Activated B cell treated with CpG ODN at 0.5 μM for 24 hours (primary cell): ENCODE measurements around the gene SUPT6H. TPM values are rescaled to one million over a fixed set of nuclear protein-coding genes. Genes with fewer than 3 reads are reported as not detected.
A peak's percentile ranks its signal among the peaks of the same experiment; 100 is the strongest.

Source experiments
- ATAC-seq: fragments of 200-7000 bp; cut with Tn5 transposase; one replicate; pipeline ENCODE4 v1.10.0; 2021; ENCODE audit warnings: low read depth, mild to moderate bottlenecking, moderate library complexity
- CTCF ChIA-PET: fragments of 350-600 bp; sonication (Branson Sonifier 250); formaldehyde crosslinking; loops from one replicate; lab custom pipeline; 2021; ENCODE audit warnings: antibody characterized with exemption; lab: Charles Lee
- POLR2A ChIA-PET: fragments of 350-600 bp; sonication (Branson Sonifier 250); formaldehyde crosslinking; loops from one replicate; lab custom pipeline; 2021; ENCODE audit warnings: antibody characterized with exemption; lab: Charles Lee
- DNase-seq: peaks from one replicate; pipeline ENCODE4 v3.0.0; 2022
- H3K27ac Mint-ChIP-seq: one replicate; pipeline ENCODE4 v1.8.0; 2020; ENCODE audit warnings: mixed read lengths
- H3K27me3 Mint-ChIP-seq: one replicate; pipeline ENCODE4 v1.8.0; 2021; ENCODE audit warnings: mixed read lengths
- H3K36me3 Mint-ChIP-seq: one replicate; pipeline ENCODE4 v1.8.0; 2021; ENCODE audit warnings: low read depth, mixed read lengths
- H3K4me1 Mint-ChIP-seq: one replicate; pipeline ENCODE4 v1.8.0; 2021; ENCODE audit warnings: mixed read lengths
- H3K4me3 Mint-ChIP-seq: one replicate; pipeline ENCODE4 v1.8.0; 2020; ENCODE audit warnings: mild to moderate bottlenecking, mixed read lengths
- H3K9me3 Mint-ChIP-seq: one replicate; pipeline ENCODE4 v1.8.0; 2020; ENCODE audit warnings: mixed read lengths
- CTCF ChIP-seq: fragments of 200-600 bp; IDR thresholded peaks from one replicate; pipeline ENCODE4 v1.8.0; 2022; ENCODE audit warnings: antibody characterized with exemption, mild to moderate bottlenecking
- intact Hi-C: fragments of 100-400 bp; cut with micrococcal nuclease; formaldehyde crosslinking; loops from one replicate; pipeline ENCODE4 v1.15.1; 2024
- total RNA-seq: library from RNA; stranded (reverse); gene quantifications from 2 replicates; pipeline ENCODE4 v1.2.3, GENCODE V29; 2022

The SUPT6H gene
- total RNA-seq, 1 donor from 2014 or later: 92.4 TPM

DNA sequence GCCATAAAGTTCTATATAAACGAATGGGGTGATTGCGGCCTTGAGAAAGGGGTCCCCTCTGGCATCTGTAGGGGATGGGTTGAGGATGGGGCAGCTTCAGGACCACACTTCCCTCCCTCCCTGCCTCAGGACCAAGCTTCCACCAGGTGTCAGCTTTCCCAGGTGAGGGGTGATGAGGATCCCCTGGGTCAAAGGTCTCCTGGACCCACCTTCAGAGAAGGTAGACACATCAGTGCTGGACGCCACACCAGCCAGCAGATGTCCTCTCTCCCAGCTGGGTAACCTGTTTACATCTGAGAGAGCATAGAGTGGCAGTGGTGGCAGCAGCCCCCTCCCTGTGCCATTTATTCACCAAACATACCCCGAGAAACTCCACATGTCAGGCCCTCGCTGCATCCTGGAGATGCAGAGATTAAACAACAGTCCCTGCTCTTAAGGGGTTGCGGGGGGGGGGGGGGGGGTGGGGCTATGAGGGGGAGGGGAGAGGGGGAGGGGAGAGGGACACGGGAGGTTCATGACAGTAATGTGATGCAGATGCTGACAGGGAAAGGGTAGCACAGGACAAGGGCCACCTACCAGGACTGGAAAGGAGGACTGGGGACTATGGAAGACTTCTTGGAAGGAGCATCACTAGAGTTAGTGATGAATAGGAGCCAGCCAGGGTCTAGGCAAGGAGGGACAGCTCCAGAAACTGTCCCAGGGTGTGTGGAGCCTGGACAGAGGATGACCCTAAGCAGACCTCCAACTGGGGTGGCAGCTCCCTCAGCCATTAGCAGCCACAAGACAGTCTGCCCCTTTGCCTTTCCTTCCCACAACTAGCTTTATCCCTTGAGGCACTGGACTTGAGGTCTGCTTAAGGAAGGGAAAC, 44.7 kb downstream of the SUPT6H start:
- peaks cover 11% of the 10 kb centered on the region for H3K4me1 Mint-ChIP-seq
- H3K4me3 Mint-ChIP-seq: no peak overlapping the region
- ATAC-seq (no peak), DNase-seq (no peak)
- no peaks in the 10 kb centered on the region for H3K27me3 Mint-ChIP-seq
- TF ChIP-seq CTCF: no peak
- intact Hi-C loops: no loop called here
- CTCF ChIA-PET: interaction anchor here (0.6 to 1.6 kb wide), 2 partner anchors 60 to 196 kb away, joined by 3 read pairs; partner anchors contain the start of gene DHRS13
- H3K36me3 Mint-ChIP-seq: peaks cover 36% of the 10 kb centered on the region
- H3K27ac Mint-ChIP-seq: no peak overlapping the region
- H3K9me3 Mint-ChIP-seq: no peaks in the 10 kb centered on the region
- POLR2A ChIA-PET: interaction anchor here (1.3 kb wide), 1 partner anchor 13 kb away, joined by 3 read pairs; the partner anchor contains the start of gene RPL23A

- H3K9me3 Mint-ChIP-seq: no peaks in the 10 kb centered on the region
- intact Hi-C loops: no loop called here
- no peaks in the 10 kb centered on the region for H3K27me3 Mint-ChIP-seq
- H3K36me3 Mint-ChIP-seq: peaks cover 31% of the 10 kb centered on the region
- H3K27ac Mint-ChIP-seq: no peak overlapping the region
- no peak overlapping the region for H3K4me3 Mint-ChIP-seq
- POLR2A ChIA-PET: interaction anchor here (1.3 kb wide), 1 partner anchor 12 kb away, joined by 3 read pairs; the partner anchor contains the start of gene RPL23A
- CTCF ChIA-PET: interaction anchor here (1.6 kb wide), 1 partner anchor 196 kb away, joined by 3 read pairs; the partner anchor contains the start of gene DHRS13
- peaks cover 15% of the 10 kb centered on the region for H3K4me1 Mint-ChIP-seq
- TF ChIP-seq CTCF: no peak
- ATAC-seq: no peak
- DNase-seq: no peak
Measured at GRCh38 chr17:28707339-28707720, 45.3 kb downstream of the SUPT6H start.

- no peaks in the 10 kb centered on the region for H3K27me3 Mint-ChIP-seq
- ATAC-seq (peak; percentile 89), DNase-seq (peak; percentile 94)
- no peak for TF ChIP-seq CTCF
- H3K4me3 Mint-ChIP-seq: peak overlapping the region; percentile 91
- H3K9me3 Mint-ChIP-seq: no peaks in the 10 kb centered on the region
- H3K4me1 Mint-ChIP-seq: peaks cover 18% of the 10 kb centered on the region
- intact Hi-C loops: loop anchor here (1.0 to 2.0 kb wide), 3 partner anchors 8 to 48 kb away; partner anchors contain the start of genes RPL23A, SUPT6H and TLCD1
- H3K36me3 Mint-ChIP-seq: peaks cover 6% of the 10 kb centered on the region
- peak overlapping the region; percentile 96 for H3K27ac Mint-ChIP-seq
- ChIA-PET CTCF (interaction anchor here (1.0 to 2.3 kb wide), 6 partner anchors 9 to 242 kb away, joined by 3 to 15 read pairs (median 5); partner anchors contain the start of genes DHRS13, RPL23A and TLCD1), POLR2A (interaction anchor here (0.5 to 3.8 kb wide), 25 partner anchors 9 to 583 kb away, joined by 3 to 115 read pairs (median 6); partner anchors contain the start of genes BLTP2, DHRS13, ERAL1 and FLOT2)
Measured at GRCh38 chr17:28710861-28711722, 49.1 kb downstream of the SUPT6H start.

GRCh38 chr17:28711723-28712031, 49.7 kb downstream of the SUPT6H start, which contains the start of gene PROCA1:
PROCA1 (minus strand) TSS chr17:28711888; CDS start chr17:28711660, 228 bp downstream.
- ChIA-PET CTCF (interaction anchor here (0.7 to 2.3 kb wide), 6 partner anchors 8 to 241 kb away, joined by 3 to 15 read pairs (median 5); partner anchors contain the start of genes DHRS13, RPL23A and TLCD1), POLR2A (interaction anchor here (0.5 to 3.8 kb wide), 22 partner anchors 10 to 583 kb away, joined by 3 to 115 read pairs (median 6); partner anchors contain the start of genes BLTP2, DHRS13, ERAL1 and FLOT2)
- H3K4me3 Mint-ChIP-seq: peak within 1 kb of the TSS; percentile 91
- H3K4me1 Mint-ChIP-seq: peaks cover 18% of the 10 kb centered on the region
- H3K36me3 Mint-ChIP-seq: peaks cover 6% of the 10 kb centered on the region
- DNase-seq: no peak
- H3K9me3 Mint-ChIP-seq: no peaks in the 10 kb centered on the region
- peak within 1 kb of the TSS; percentile 96 for H3K27ac Mint-ChIP-seq
- no peaks in the 10 kb centered on the region for H3K27me3 Mint-ChIP-seq
- peak; percentile 37 for ATAC-seq
- TF ChIP-seq CTCF: no peak
- intact Hi-C loops: loop anchor here (1.0 to 2.0 kb wide), 4 partner anchors 8 to 66 kb away; partner anchors contain the start of genes BLTP2, RPL23A, SUPT6H and TLCD1
